ENCODE measurements around the gene TRIM10. TPM values are rescaled to one million over a fixed set of nuclear protein-coding genes. Genes with fewer than 3 reads are reported as not detected.

Gene TRIM10
- total RNA-seq, 4 donors from 2014 or later: 0.20 to 19.8 (median 3.7) TPM

- H3K4me1 ChIP-seq: peaks cover 0 to 9% (median 2%) of the 10 kb centered on the region in 4 donors
- peaks cover 56% of the 10 kb centered on the region for H3K27me3 ChIP-seq
- peaks cover 0 to 6% (median 0%) of the 10 kb centered on the region in 4 donors for H3K36me3 ChIP-seq
- WGBS, 2 donors (ENCODE audit: low coverage in 1 of 2): 87 to 100% methylated on average over 1 to 4 of the region's 4 CpGs
- no peaks in the 10 kb centered on the region for H3K9me3 ChIP-seq
- intact Hi-C loops (cut with DNase I; ENCODE audit: low total_unique reads): no loop called here
- no peak overlapping the region for H3K4me3 ChIP-seq
- no peak overlapping the region for H3K27ac ChIP-seq
- no peak for TF ChIP-seq POLR2A (IDR thresholded peaks at IDR 0.05)
- TF ChIP-seq EP300 (IDR thresholded peaks at IDR 0.05; ENCODE audit: low read depth): no peak
- no peak for TF ChIP-seq POLR2AphosphoS5 (IDR thresholded peaks at IDR 0.05)
- TF ChIP-seq CTCF (IDR thresholded peaks at IDR 0.05): no peak
- DNase-seq: no peak
- in situ Hi-C loops (cut with MboI; ENCODE audit: low pct_ligation_motif_present in 1 of 4, low pct_unique_long_range_greater_than_20kb in 1 of 4, low sequenced_read_pairs in 3 of 4): no loop called here
Observed at GRCh38 chr6:30172681-30173080, 11.7 kb upstream of the TRIM10 start.

GRCh38 chr6:30171677-30172471 lies 10.9 kb upstream of the TRIM10 start:
- H3K27ac ChIP-seq: no peak overlapping the region
- peak overlapping the region in 2 of 4 donors; percentile 9 to 19 for H3K4me3 ChIP-seq
- H3K27me3 ChIP-seq: peaks cover 48% of the 10 kb centered on the region
- TF ChIP-seq POLR2AphosphoS5 (IDR thresholded peaks at IDR 0.05) (no peak), EP300 (IDR thresholded peaks at IDR 0.05; ENCODE audit: low read depth) (no peak), POLR2A (IDR thresholded peaks at IDR 0.05) (no peak), CTCF (IDR thresholded peaks at IDR 0.05) (no peak)
- WGBS, 2 donors (ENCODE audit: low coverage in 1 of 2): 33 to 45% methylated on average over 8 to 55 of the region's 62 CpGs
- H3K36me3 ChIP-seq: peaks cover 0 to 6% (median 0%) of the 10 kb centered on the region in 4 donors
- DNase-seq: no peak
- no peaks in the 10 kb centered on the region for H3K9me3 ChIP-seq
- in situ Hi-C loops (cut with MboI; ENCODE audit: low pct_ligation_motif_present in 1 of 4, low pct_unique_long_range_greater_than_20kb in 1 of 4, low sequenced_read_pairs in 3 of 4): no loop called here
- intact Hi-C loops (cut with DNase I; ENCODE audit: low total_unique reads): no loop called here
- peaks cover 0 to 9% (median 2%) of the 10 kb centered on the region in 4 donors for H3K4me1 ChIP-seq

GRCh38 chr6:30169658-30170614 lies 8.9 kb upstream of the TRIM10 start:
- peaks cover 0 to 9% (median 2%) of the 10 kb centered on the region in 4 donors for H3K4me1 ChIP-seq
- in situ Hi-C loops (cut with MboI; ENCODE audit: low pct_ligation_motif_present in 1 of 4, low pct_unique_long_range_greater_than_20kb in 1 of 4, low sequenced_read_pairs in 3 of 4): no loop called here
- peaks cover 38% of the 10 kb centered on the region for H3K27me3 ChIP-seq
- H3K4me3 ChIP-seq: no peak overlapping the region
- no peak overlapping the region for H3K27ac ChIP-seq
- TF ChIP-seq CTCF (IDR thresholded peaks at IDR 0.05) (peak; percentile 73 to 77 (median 74)), EP300 (IDR thresholded peaks at IDR 0.05; ENCODE audit: low read depth) (no peak)
- 39 to 44% methylated on average over 4 to 7 of the region's 7 CpGs for WGBS, 2 donors (ENCODE audit: low coverage in 1 of 2)
- no peak for DNase-seq
- intact Hi-C loops (cut with DNase I; ENCODE audit: low total_unique reads): no loop called here
- peaks cover 0 to 6% (median 0%) of the 10 kb centered on the region in 4 donors for H3K36me3 ChIP-seq
- H3K9me3 ChIP-seq: no peaks in the 10 kb centered on the region

GRCh38 chr6:30168741-30169140 lies 7.7 kb upstream of the TRIM10 start:
- H3K27ac ChIP-seq: no peak overlapping the region
- H3K9me3 ChIP-seq: no peaks in the 10 kb centered on the region
- DNase-seq: no peak
- intact Hi-C loops (cut with DNase I; ENCODE audit: low total_unique reads) (no loop called here), in situ Hi-C loops (cut with MboI; ENCODE audit: low pct_ligation_motif_present in 1 of 4, low pct_unique_long_range_greater_than_20kb in 1 of 4, low sequenced_read_pairs in 3 of 4) (no loop called here)
- peaks cover 0 to 9% (median 6%) of the 10 kb centered on the region in 4 donors for H3K4me1 ChIP-seq
- H3K4me3 ChIP-seq: no peak overlapping the region
- H3K27me3 ChIP-seq: peaks cover 35% of the 10 kb centered on the region
- H3K36me3 ChIP-seq: peaks cover 0 to 6% (median 0%) of the 10 kb centered on the region in 4 donors
- 88% methylated on average over 1 of the region's 1 CpG; no CpG with 5 or more reads in 1 of the 2 donors for WGBS, 2 donors (ENCODE audit: low coverage in 1 of 2)
- no peak for TF ChIP-seq EP300 (IDR thresholded peaks at IDR 0.05; ENCODE audit: low read depth)
- TF ChIP-seq CTCF (IDR thresholded peaks at IDR 0.05): no peak
- no peak for TF ChIP-seq POLR2A (IDR thresholded peaks at IDR 0.05)
- TF ChIP-seq POLR2AphosphoS5 (IDR thresholded peaks at IDR 0.05): no peak
